ENCODE data around the gene DNM1. TPM values are rescaled to one million over a fixed set of nuclear protein-coding genes. Genes with fewer than 3 reads are reported as not detected.

DNM1 gene
- 81.5 to 103 TPM (median 88.2 TPM) in 5 replicates for total RNA-seq (2022; extraction: Qiagen RNA extraction; ENCODE audit: low read depth)

GRCh38 chr9:128203024-128203706 lies at the start of gene DNM1:
Gene DNM1, plus strand, starts transcription at chr9:128203379. Its CDS starts 92 bp downstream, at chr9:128203471.

DNA sequence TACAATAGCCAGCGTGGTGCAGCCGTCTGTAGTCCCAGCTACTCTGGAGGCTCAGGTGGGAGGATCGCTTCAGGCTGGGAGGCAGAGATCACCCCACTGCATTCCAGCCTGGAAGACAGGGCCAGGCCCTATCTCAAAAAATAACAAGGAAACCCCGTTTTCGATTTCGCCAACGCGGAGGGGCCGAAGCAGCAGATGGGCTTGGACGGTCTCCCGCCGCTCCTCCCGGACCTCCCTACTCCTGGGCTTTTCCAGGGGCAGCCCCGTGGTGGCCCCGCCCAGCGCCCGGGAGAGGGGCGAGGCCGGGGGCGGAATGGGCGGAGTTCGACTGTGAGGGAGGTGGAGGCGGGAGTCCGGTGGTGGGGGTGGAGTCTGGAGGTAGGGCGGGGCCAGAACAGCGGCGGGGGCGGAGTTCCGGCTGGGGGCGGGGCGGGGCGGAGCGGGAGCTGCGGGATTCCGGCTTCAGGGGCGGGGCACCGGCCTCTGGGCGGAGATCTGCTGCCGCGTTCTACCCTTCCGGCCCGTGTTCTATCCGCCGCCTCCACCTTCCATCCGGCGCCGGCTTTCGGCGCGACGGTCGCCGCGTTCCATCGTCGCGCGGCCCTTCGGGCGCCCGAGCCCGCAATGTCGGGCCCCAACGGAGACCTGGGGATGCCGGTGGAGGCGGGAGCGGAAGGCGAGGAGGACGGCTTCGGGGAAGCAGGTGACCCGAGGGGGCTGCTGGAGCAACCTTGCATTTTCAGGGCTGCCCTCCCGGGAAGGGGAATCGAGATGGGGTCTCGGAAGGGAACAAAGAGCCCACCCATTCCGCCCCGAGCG lies 43.2 kb upstream of the DNM1 start, which contains the start of gene BBLN:
Gene BBLN, plus strand, starts transcription at position 482 of the 819 bp plus-strand sequence. Its CDS starts 143 bp downstream, at position 625.

GRCh38 chr9:128191406-128192046 lies 11.7 kb upstream of the DNM1 start, which contains the start of gene CIZ1:
Gene CIZ1, minus strand, starts transcription at chr9:128191572. Its CDS starts 715 bp downstream, at chr9:128190857.

GRCh38 chr9:128275198-128276007 lies 72.2 kb downstream of the DNM1 start, which contains the start of gene GOLGA2:
Gene GOLGA2, minus strand, starts transcription at chr9:128276007. Its CDS starts 31 bp downstream, at chr9:128275976.

GRCh38 chr9:128276008-128276573 lies 72.9 kb downstream of the DNM1 start, which contains the start of gene SWI5:
Gene SWI5, plus strand, starts transcription at chr9:128276276.

Other genes starting within 250 kb of the DNM1 start
- gene EEIG1, start 222.4 kb upstream of the DNM1 start, total RNA-seq (2022; extraction: Qiagen RNA extraction; ENCODE audit: low read depth) = 68.8 to 103 TPM (median 83.0 TPM) in 5 replicates
- gene NAIF1, start 136.1 kb upstream of the DNM1 start, total RNA-seq (2022; extraction: Qiagen RNA extraction; ENCODE audit: low read depth) = 4.3 to 8.2 TPM (median 7.0 TPM) in 5 replicates
- gene SLC25A25, start 135.1 kb upstream of the DNM1 start, total RNA-seq (2022; extraction: Qiagen RNA extraction; ENCODE audit: low read depth) = 8.0 to 10.0 TPM (median 8.7 TPM) in 5 replicates
- gene PTGES2, start 75.7 kb upstream of the DNM1 start, total RNA-seq (2022; extraction: Qiagen RNA extraction; ENCODE audit: low read depth) = 77.0 to 110 TPM (median 89.7 TPM) in 5 replicates
- gene LCN2, start 53.9 kb upstream of the DNM1 start, total RNA-seq (2022; extraction: Qiagen RNA extraction; ENCODE audit: low read depth) = 2.2 to 6.1 TPM (median 3.3 TPM) in 5 replicates
- 35.7 to 64.3 TPM (median 54.3 TPM) in 5 replicates for gene BBLN, start 43.1 kb upstream of the DNM1 start, total RNA-seq (2022; extraction: Qiagen RNA extraction; ENCODE audit: low read depth)
- gene CIZ1, start 11.8 kb upstream of the DNM1 start, total RNA-seq (2022; extraction: Qiagen RNA extraction; ENCODE audit: low read depth) = 73.1 to 102 TPM (median 85.4 TPM) in 5 replicates
- gene GOLGA2, start 72.6 kb downstream of the DNM1 start, total RNA-seq (2022; extraction: Qiagen RNA extraction; ENCODE audit: low read depth) = 43.4 to 51.4 TPM (median 49.5 TPM) in 5 replicates
- 42.5 to 48.0 TPM (median 43.5 TPM) in 5 replicates for gene SWI5, start 72.9 kb downstream of the DNM1 start, total RNA-seq (2022; extraction: Qiagen RNA extraction; ENCODE audit: low read depth)
- gene TRUB2, start 119.1 kb downstream of the DNM1 start, total RNA-seq (2022; extraction: Qiagen RNA extraction; ENCODE audit: low read depth) = 47.0 to 54.8 TPM (median 52.4 TPM) in 5 replicates
- gene COQ4, start 119.5 kb downstream of the DNM1 start, total RNA-seq (2022; extraction: Qiagen RNA extraction; ENCODE audit: low read depth) = 51.3 to 61.8 TPM (median 57.5 TPM) in 5 replicates
- gene SLC27A4, start 137.1 kb downstream of the DNM1 start, total RNA-seq (2022; extraction: Qiagen RNA extraction; ENCODE audit: low read depth) = 36.1 to 52.3 TPM (median 45.2 TPM) in 5 replicates
- 70.8 to 87.2 TPM (median 85.8 TPM) in 5 replicates for gene URM1, start 168.0 kb downstream of the DNM1 start, total RNA-seq (2022; extraction: Qiagen RNA extraction; ENCODE audit: low read depth)
- gene CERCAM, start 217.5 kb downstream of the DNM1 start, total RNA-seq (2022; extraction: Qiagen RNA extraction; ENCODE audit: low read depth) = 32.9 to 41.7 TPM (median 36.1 TPM) in 5 replicates

All from A549 treated with DMSO at 1 μM for 4 hours (cell line).